LNCAP (cell line): ENCODE data around the gene MORN1.

Experiments
- CTCF ChIP-seq: fragments of 450-650 bp; IDR thresholded peaks from 2 replicates; pipeline ENCODE4 v1.5.1; 2017; ENCODE audit warnings: mild to moderate bottlenecking

MORN1 gene

GRCh38 chr1:2377751-2378440, 13.5 kb downstream of the MORN1 start:
- TF ChIP-seq CTCF = no peak

GRCh38 chr1:2376931-2377672, 14.3 kb downstream of the MORN1 start:
- no peak for TF ChIP-seq CTCF

- no peak for TF ChIP-seq CTCF
These were observed 15.1 kb downstream of the MORN1 start for GRCh38 chr1:2376261-2376741.

- TF ChIP-seq CTCF = no peak
These were observed 15.5 kb downstream of the MORN1 start for GRCh38 chr1:2375923-2376260.

GRCh38 chr1:2375246-2375922, 16.0 kb downstream of the MORN1 start:
- no peak for TF ChIP-seq CTCF

- TF ChIP-seq CTCF = no peak
These were observed 16.9 kb downstream of the MORN1 start for GRCh38 chr1:2374252-2375155.
